AG04450 (cell line): Measurements from ENCODE around the gene CAAP1. TPM values are rescaled to one million over a fixed set of nuclear protein-coding genes. Genes with fewer than 3 reads are reported as not detected.
A peak's percentile ranks its signal among the peaks of the same experiment; 100 is the strongest.
"Not testable (repeated sequence)": the region's sequence is repeated elsewhere in the genome, so short reads cannot be mapped to it uniquely, and the experiment has no call there.

Experiments
- CTCF ChIA-PET: fragments of 300-600, 350-600 bp; formaldehyde crosslinking; extraction: SDS; loops from one replicate; lab custom pipeline; 2022; ENCODE audit warnings: antibody characterized with exemption, inconsistent platforms; lab: Charles Lee
- POLR2A ChIA-PET: fragments of 350-600 bp; formaldehyde crosslinking; extraction: SDS; loops from one replicate; lab custom pipeline; 2021; ENCODE audit warnings: antibody characterized with exemption, inconsistent platforms; lab: Yijun Ruan, JAX
- DNase-seq: peaks from one replicate; pipeline ENCODE4 v3.0.0-alpha.2; 2011; ENCODE audit warnings: low read depth, low spot score
- H3K27ac ChIP-seq: one replicate; pipeline ENCODE4 v1.5.1; 2012; ENCODE audit warnings: low read depth, low read length, control low read depth
- H3K27me3 ChIP-seq: one replicate; pipeline ENCODE4 v1.6.0; 2012; ENCODE audit warnings: low read length; ENCODE audit not compliant: control insufficient read depth, insufficient read depth
- H3K4me3 ChIP-seq: 2 replicates; pipeline ENCODE4 v1.5.1; 2011; ENCODE audit warnings: mild to moderate bottlenecking, low read depth, low read length, control low read depth
- H3K9me3 ChIP-seq: 2 replicates; pipeline ENCODE4 v1.5.1; 2012; ENCODE audit warnings: low read length; ENCODE audit not compliant: control insufficient read depth, insufficient read depth
- polyA plus RNA-seq: library from polyadenylated mRNA; depleted of rRNA; stranded (reverse); fragments of >200 nt; gene quantifications from 2 replicates; pipeline ENCODE4 v1.2.3, GENCODE V29; 2011
- TF ChIP-seq, protein P1 (sequence below): IDR thresholded peaks from 2 replicates; pipeline ENCODE4 v1.5.1; 2011; ENCODE audit warnings: low read depth, low read length, control low read depth, inconsistent platforms

CAAP1 gene
- polyA plus RNA-seq, 1 experiment: 21.8 TPM

DNA sequence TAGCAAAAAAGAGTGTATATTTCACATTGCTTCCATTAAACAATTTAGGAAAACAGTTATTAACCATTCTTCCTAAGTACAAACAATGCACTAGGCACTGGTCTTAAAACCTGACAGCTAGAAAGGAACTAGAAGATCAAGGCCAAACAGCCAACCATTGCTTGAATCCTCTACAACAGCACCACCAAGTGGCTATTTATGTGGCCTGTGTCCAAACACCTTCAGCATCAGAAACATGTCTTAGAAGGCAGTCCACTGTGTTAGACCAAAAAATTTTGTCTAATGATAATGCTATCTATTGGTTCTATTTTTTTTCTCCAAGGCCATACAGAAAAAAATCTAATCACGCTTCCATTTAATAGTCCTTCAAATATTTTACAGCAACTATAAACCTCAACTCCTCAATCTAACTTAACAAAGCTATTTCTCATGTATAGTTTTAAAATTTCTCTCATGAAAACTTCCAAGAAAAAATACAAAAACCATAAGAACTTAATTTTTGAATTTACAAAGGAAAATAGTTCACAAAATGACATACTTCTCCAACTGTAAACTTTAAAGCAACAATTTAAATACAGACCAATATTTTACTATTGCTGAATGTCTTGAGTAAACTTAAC, 36.1 kb downstream of the CAAP1 start:
- DNase-seq: no peak
- H3K27ac ChIP-seq: no peak overlapping the region
- CTCF ChIA-PET: interaction anchor here (1.1 kb wide), 2 partner anchors 9 to 477 kb away, joined by 3 read pairs; no protein-coding TSS in a partner anchor
- POLR2A ChIA-PET: no interaction called here
- no peak overlapping the region for H3K4me3 ChIP-seq
- H3K9me3 ChIP-seq: no peaks in the 10 kb centered on the region
- TF ChIP-seq, protein P1, sequence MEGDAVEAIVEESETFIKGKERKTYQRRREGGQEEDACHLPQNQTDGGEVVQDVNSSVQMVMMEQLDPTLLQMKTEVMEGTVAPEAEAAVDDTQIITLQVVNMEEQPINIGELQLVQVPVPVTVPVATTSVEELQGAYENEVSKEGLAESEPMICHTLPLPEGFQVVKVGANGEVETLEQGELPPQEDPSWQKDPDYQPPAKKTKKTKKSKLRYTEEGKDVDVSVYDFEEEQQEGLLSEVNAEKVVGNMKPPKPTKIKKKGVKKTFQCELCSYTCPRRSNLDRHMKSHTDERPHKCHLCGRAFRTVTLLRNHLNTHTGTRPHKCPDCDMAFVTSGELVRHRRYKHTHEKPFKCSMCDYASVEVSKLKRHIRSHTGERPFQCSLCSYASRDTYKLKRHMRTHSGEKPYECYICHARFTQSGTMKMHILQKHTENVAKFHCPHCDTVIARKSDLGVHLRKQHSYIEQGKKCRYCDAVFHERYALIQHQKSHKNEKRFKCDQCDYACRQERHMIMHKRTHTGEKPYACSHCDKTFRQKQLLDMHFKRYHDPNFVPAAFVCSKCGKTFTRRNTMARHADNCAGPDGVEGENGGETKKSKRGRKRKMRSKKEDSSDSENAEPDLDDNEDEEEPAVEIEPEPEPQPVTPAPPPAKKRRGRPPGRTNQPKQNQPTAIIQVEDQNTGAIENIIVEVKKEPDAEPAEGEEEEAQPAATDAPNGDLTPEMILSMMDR: peak; percentile 37
- H3K27me3 ChIP-seq: no peaks in the 10 kb centered on the region

- CTCF ChIA-PET: no interaction called here
- no peak for DNase-seq
These were observed 41.6 kb downstream of the CAAP1 start for GRCh38 chr9:26850995-26851394.

DNA sequence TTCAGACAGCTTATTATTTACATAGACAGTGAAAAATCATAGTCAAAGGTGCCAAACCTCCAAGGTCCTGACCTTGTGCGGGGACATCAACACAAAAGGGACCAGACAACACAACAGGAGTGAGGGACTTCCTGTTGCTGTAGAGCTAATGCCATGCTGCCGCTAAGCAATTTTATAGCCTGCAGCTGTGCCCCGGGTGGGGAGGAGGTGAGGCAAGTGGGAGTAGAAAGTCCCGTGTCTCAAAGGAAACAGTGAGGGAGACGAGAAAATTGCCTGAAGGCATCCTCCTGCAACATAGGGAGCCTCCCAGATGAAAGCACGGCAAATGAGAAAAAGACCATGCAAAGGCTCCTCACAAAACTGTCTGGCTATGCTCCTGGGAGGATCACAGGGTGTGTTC, 58.8 kb downstream of the CAAP1 start:
- ChIA-PET POLR2A (no interaction called here), CTCF (no interaction called here)
- Histone ChIP-seq H3K4me3 (no peak overlapping the region), H3K27me3 (no peaks in the 10 kb centered on the region), H3K9me3 (no peaks in the 10 kb centered on the region), H3K27ac (no peak overlapping the region)
- TF ChIP-seq, protein P1: no peak
- no peak for DNase-seq

More at GRCh38 chr9:26850995-26851394, 41.6 kb downstream of the CAAP1 start:
- TF ChIP-seq, protein P1: no peak
- Histone ChIP-seq H3K9me3 (no peaks in the 10 kb centered on the region), H3K27ac (no peak overlapping the region), H3K4me3 (no peak overlapping the region), H3K27me3 (no peaks in the 10 kb centered on the region)
- POLR2A ChIA-PET: no interaction called here

DNA sequence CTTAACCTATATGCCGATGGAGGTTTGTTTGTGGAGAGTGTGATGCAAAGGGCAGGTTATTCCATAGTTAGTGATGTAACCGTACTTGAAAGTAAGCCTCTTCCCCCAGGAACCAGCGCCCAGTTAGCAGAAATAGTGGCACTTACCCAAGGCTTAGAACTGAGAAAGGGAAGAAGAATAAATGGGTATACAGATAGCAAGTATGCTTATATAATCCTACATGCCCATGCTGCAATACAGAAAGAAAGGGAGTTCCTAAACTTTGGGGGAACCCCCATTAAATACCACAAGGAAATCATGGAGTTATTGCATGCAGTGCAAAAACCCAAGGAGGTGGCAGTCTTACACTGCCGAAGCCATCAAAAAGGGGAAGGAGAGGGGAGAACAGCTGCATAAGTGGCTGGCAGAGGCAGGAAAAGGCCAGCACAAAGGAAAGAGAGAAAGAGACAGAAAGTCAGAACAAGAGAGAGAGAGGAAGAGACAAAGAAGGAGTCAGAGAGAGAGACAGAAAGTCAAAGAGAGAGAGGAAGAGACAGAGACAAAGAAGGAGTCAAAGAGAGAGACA, 64.1 kb downstream of the CAAP1 start:
- H3K27ac ChIP-seq, H3K4me3 ChIP-seq, POLR2A ChIA-PET, H3K9me3 ChIP-seq, DNase-seq, CTCF ChIA-PET, H3K27me3 ChIP-seq: not testable (repeated sequence)

GRCh38 chr9:26814799-26815198, 77.8 kb downstream of the CAAP1 start:
- TF ChIP-seq, protein P1: no peak
- Histone ChIP-seq H3K4me3 (no peak overlapping the region), H3K27ac (no peak overlapping the region), H3K9me3 (no peaks in the 10 kb centered on the region), H3K27me3 (no peaks in the 10 kb centered on the region)
- CTCF ChIA-PET: no interaction called here
- DNase-seq: no peak
- POLR2A ChIA-PET: no interaction called here
